ENCODE measurements around the gene CNEP1R1. TPM values are rescaled to one million over a fixed set of nuclear protein-coding genes. Genes with fewer than 3 reads are reported as not detected.

Gene CNEP1R1
- total RNA-seq, 1 experiment from 2014 or later = 13.8 TPM

GRCh38 chr16:50059111-50059510, 34.1 kb downstream of the CNEP1R1 start (continued):
- TF ChIP-seq ARID4B (CRISPR knock-in tag; IDR thresholded peaks at IDR 0.05; ENCODE audit: borderline replicate concordance) (no peak), FOXP4 (CRISPR knock-in tag; IDR thresholded peaks at IDR 0.05) (no peak), E2F1 (CRISPR knock-in tag; IDR thresholded peaks at IDR 0.05) (no peak), JAZF1 (CRISPR knock-in tag; IDR thresholded peaks at IDR 0.05) (no peak)

- peaks cover 4% of the 10 kb centered on the region for H3K27me3 Mint-ChIP-seq (ENCODE audit: low read depth)
- peaks cover 19% of the 10 kb centered on the region for H3K9me3 Mint-ChIP-seq
- ATAC-seq = no peak
- ChIA-PET CTCF (interaction anchor here (1.1 kb wide), 1 partner anchor 35 kb away, joined by 4 read pairs; the partner anchor contains the start of gene CNEP1R1), POLR2A (no interaction called here)
- TF ChIP-seq JUN (CRISPR knock-in tag; IDR thresholded peaks at IDR 0.05) (no peak), FOXP4 (CRISPR knock-in tag; IDR thresholded peaks at IDR 0.05) (no peak), ERG (CRISPR knock-in tag; IDR thresholded peaks at IDR 0.05) (no peak), OVOL2 (CRISPR knock-in tag; IDR thresholded peaks at IDR 0.05; ENCODE audit: borderline replicate concordance) (no peak), SP1 (CRISPR knock-in tag; conservative IDR thresholded peaks at IDR 0.05) (no peak), CTCF (IDR thresholded peaks at IDR 0.05) (no peak)
- no peak overlapping the region for H3K27ac Mint-ChIP-seq
- H3K36me3 Mint-ChIP-seq = peaks cover 4% of the 10 kb centered on the region
- no peaks in the 10 kb centered on the region for H3K4me1 Mint-ChIP-seq
- DNase-seq (ENCODE audit: low spot score) = no peak
- no peak overlapping the region for H3K4me3 Mint-ChIP-seq
These were observed 34.6 kb downstream of the CNEP1R1 start for GRCh38 chr16:50059669-50060068.

GRCh38 chr16:50061326-50061725, 36.3 kb downstream of the CNEP1R1 start:
- H3K27ac Mint-ChIP-seq = no peak overlapping the region
- H3K4me1 Mint-ChIP-seq = no peaks in the 10 kb centered on the region
- ATAC-seq = no peak
- no peak for DNase-seq (ENCODE audit: low spot score)
- CTCF ChIA-PET = interaction anchor here (0.8 to 1.4 kb wide), 3 partner anchors 36 to 149 kb away, joined by 3 to 4 read pairs (median 3); partner anchors contain the start of gene CNEP1R1
- peaks cover 3% of the 10 kb centered on the region for H3K27me3 Mint-ChIP-seq (ENCODE audit: low read depth)
- no peak overlapping the region for H3K4me3 Mint-ChIP-seq
- peaks cover 3% of the 10 kb centered on the region for H3K36me3 Mint-ChIP-seq
- POLR2A ChIA-PET = interaction anchor here (0.5 kb wide), 1 partner anchor 21 kb away, joined by 3 read pairs; no protein-coding TSS in a partner anchor
- peaks cover 8% of the 10 kb centered on the region for H3K9me3 Mint-ChIP-seq
- no peak for TF ChIP-seq ZNF425 (CRISPR knock-in tag; conservative IDR thresholded peaks at IDR 0.05)
- TF ChIP-seq USF2 (CRISPR knock-in tag; IDR thresholded peaks at IDR 0.05) = no peak
- TF ChIP-seq ZMAT4 (CRISPR knock-in tag; IDR thresholded peaks at IDR 0.05) = no peak
- no peak for TF ChIP-seq MYBL2 (CRISPR knock-in tag; IDR thresholded peaks at IDR 0.05)
- TF ChIP-seq SMAD3 (CRISPR knock-in tag; IDR thresholded peaks at IDR 0.05; ENCODE audit: borderline replicate concordance) = no peak
- no peak for TF ChIP-seq GRHL2 (CRISPR knock-in tag; IDR thresholded peaks at IDR 0.05; ENCODE audit: insufficient replicate concordance, severe bottlenecking)

All from WTC11 (cell line).